RPMI8226 (cell line): ENCODE results near the gene ADGB.
"Not testable (repeated sequence)": the region's sequence is repeated elsewhere in the genome, so short reads cannot be mapped to it uniquely, and the experiment has no call there.

Experiments
- DNase-seq: peaks from one replicate; pipeline ENCODE4 v3.0.0-alpha.2; 2015

ADGB gene

DNA sequence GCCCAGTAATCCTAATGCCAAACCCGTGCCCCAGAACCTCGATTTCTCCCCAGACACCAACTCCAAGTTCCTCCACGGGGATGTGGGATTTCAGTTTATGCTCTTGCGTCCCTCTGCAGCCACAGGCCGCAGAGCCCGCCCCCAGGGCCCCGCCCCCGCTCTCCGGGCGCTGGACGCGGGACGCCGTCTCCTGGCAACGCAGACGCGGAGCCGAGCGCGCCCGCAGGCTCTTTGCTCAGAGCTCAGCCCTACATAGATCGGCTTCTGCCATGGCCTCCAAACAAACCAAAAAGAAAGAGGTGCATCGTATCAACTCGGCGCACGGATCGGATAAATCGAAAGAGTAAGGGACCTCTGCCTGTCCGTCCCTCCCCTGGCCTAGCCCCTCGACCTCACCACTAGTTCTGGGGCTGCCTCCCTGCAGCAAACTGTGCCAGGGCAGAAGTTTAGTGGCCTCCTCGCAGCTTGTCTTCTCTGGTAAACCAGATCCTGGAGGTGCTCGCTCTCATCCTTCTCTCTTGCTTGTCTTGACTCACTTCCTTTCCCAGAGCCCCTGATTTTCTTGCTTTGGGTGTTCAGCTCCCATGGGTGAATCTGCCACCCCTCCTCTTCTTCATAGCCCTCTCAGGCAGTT, at the start of gene ADGB:
TSS of gene ADGB (plus strand) at position 201 of the 634 bp plus-strand sequence. CDS start at position 270, 69 bp downstream.
- peak; percentile 6 for DNase-seq

DNA sequence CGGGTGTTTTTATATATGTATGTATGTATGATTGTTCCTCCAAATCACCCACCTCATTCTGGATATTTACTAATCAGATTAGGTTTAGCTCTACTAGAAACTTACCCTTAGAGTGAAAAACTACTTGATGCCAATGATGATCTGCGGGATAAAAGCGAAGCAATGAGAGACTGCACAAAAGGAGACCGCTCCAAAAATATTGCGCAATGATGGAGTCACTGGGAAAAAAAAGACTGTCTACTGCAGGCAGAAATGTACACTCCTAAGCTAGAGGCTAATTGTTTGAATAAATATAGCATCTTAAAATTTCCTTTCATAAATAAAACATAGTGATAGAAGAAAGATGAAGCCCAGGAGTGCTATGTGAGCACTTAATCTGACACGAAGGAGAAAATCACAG, 47.9 kb upstream of the ADGB start:
- DNase-seq: no peak

DNA sequence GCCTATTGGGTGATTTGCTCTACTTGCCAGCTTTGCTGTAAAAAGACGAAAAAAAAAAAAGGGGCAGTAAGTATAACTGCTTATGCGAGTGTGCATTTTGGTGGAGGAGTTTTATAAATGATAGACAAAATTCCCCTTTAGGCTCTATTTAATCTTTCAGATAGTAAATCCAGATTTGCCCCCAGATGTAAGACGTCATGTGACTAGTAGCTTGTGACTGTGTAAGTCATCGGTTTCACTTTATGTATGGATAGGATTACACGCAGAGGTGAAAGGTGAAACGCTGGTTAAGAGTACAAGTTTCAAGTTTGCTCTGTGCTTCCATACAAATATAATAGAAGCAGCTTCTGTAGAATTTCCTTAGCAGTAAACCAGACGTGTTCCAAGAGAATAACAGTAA, 47.2 kb upstream of the ADGB start:
- no peak for DNase-seq

DNA sequence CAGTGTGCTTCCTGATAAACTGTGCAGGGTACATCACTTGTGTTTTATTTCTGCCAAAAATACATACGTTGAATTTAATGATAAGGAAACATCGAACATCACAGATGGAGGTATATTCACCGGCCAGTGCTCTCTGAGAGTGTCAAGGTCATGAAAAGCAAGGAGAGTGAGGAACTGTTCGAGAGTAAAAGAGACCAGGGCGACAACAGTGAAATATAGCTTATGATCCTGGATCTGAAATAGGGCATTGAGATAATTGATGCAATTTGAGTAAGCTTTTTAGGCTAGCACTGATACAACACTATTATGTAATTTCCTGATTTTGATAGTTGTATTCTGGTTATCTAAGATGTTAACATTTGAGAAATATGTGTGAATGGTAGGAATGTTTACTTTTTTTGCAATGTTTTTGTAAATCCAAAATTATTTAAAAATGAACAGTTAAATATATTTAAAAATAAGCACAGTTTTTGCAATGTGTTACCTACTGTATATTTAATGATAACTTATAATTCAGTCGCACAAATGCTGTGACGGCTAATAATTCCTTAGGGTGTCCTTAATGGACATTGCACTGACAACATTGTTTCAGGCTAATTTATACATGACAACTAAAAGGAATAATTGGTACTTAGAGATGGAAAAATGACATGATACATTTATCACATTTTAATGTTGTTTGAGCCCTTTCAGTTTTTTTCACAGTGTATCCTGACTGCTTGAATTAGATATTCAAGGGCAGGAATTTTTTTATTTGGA, 45.2 kb upstream of the ADGB start:
- no peak for DNase-seq

DNA sequence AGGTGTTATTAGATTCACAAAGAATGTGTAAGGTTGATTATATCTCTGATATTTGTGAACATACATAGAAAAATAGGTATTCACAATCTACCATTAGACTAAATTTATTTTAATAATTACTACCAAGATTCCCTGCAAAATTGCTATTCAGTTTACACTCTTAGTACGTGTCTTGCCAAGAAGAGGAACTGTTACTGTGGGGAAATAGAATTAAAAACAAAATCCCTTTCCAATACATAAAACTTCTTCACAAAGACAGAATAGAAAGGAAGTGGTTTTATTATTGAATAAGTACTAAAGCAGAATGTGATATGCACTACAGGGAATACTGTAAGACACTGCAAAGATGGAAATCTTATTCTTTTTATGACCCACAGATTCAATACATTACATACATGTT, 38.2 kb upstream of the ADGB start:
- DNase-seq: no peak

DNA sequence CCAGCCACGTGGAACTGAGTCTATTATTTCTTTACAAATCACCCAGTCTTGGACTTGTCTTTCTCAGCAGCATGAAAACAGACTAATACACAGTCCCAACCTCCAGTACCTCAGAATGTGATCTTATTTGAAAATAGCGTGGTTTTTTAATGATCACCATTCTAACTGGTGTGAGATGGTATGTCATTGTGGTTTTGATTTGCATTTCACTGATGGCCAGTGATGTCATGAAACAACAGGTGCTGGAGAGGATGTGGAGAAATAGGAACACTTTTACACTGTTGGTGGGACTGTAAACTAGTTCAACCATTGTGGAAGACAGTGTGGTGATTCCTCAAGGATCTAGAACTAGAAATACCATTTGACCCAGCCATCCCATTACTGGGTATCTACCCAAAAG, 32.1 kb upstream of the ADGB start:
- DNase-seq: not testable (repeated sequence)

DNA sequence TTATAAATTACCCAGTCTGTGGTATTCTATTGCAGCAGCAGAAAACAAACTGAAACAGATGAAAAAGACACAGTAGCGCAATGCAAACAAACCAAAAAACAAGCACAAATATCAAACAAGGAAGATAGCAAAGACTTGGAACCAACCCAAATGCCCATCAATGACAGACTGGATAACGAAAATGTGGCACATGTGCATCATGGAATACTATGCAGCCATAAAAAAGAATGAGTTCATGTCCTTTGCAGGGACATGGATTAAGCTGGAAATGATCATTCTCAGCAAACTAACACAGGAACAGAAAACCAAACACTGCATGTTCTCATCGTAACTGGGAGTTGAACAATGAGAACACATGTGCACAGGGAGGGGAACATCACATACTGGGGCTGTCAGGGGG, 30.2 kb upstream of the ADGB start:
- not testable (repeated sequence) for DNase-seq

DNA sequence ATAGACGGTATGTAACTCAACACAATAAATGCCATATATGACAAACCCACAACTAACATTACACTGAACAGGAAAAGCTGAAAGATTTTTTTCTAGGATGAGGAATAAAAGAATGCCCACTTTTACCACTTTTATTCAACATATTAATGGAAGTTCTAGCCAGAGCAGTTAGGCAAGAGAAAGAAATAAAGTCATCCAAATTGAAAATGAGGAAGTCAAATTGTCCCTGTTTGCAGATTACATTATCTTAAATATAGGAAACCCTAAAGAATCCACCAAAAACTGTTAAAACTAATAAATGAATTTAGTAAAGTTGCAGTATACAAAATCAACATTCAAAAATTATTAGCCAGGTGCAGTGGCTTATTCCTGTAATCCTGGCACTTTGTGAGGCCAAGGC, 24.6 kb upstream of the ADGB start:
- DNase-seq: no peak

DNA sequence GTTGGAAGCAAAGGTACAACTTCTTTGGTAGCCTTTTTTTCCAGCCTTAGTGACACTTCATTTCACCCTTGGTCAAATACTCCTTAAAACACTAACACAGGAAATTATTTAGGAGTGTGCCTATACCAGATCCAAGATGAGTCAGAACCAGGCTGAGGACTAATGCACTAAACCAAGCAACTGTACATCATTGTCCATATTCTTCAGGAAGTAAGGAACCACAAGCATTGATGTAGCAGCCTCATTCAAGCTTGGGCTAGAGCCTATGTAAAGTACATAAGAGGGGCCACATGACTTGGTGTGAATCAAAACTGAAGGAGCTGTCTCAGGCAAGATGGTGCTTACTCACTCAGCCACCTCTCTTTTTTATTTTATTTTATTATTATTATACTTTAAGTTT, 20.7 kb upstream of the ADGB start:
- DNase-seq: no peak

DNA sequence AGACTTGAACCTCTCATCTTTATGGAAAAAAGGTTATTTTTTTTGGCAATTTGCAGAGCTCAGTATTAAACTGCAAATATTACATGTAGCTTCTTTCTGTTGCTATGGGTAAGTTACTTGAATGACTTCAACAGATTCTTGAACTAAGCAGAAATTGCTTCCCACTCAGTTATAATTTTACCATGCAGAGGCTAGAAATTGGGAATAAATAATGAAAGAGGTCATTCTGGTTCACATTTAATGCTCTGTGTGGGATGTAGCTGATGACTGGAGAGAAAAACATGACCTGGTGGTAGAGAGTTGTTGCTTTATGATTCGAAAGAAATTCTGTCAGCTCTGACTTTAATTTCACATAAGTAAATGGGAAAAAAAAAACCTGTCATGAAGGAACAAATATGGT, 16.8 kb upstream of the ADGB start:
- no peak for DNase-seq

DNA sequence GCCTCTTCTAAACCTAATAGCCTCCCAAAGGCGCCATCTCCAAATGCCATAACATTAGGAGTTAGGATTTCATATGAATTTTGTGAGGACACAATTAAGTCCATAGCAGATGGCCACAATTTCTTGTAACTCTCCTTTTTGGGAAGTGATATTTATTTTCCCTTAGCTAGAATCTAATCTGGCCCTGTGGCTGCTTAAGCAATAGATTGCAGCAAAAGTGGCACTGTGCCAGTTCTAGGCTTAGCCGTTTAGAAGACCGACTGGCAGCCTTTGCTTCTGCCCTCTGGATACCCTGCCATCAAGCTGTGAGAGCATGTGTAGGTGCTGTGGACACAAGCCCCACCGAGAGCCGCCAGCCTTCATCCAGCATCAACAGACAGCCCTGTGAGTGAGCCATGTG, 15.9 kb upstream of the ADGB start:
- no peak for DNase-seq

DNA sequence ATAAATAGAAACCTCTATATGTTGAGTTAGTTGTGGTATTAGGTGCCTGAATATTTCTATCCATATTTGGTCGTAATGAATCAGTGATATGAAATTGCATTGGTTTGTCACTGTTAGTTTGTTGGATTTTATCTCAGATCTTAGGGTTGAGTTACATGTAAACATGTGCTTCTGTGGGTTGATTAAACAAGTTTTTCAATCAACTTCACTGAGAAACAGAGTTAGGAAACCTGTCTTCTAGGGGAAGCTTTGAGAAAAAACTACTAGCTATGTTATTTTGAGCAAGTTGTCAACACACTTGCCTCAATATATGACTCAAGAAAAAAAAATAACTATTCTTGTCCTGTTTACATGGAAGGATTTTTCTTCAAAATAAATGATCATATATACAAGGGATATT, 14.8 kb upstream of the ADGB start:
- no peak for DNase-seq

DNA sequence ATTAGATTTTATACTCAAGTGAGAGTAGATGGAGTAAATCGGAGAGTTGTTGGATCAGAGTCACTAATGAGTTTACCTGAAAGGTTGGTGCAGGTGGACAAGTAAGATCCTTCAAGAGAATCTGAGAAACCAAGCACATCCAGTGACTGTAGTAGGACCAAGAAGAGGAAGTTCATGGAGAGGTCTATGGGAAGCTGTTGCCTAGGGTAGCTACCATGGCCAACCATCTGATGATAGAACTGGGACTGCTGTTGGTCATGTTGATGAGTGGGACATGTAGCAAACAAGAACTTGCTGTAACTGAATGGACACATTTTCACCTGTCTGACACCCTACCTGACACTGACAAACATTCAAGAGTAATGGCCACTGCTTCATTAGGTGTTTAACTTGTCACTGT, 11.3 kb upstream of the ADGB start:
- DNase-seq: no peak

DNA sequence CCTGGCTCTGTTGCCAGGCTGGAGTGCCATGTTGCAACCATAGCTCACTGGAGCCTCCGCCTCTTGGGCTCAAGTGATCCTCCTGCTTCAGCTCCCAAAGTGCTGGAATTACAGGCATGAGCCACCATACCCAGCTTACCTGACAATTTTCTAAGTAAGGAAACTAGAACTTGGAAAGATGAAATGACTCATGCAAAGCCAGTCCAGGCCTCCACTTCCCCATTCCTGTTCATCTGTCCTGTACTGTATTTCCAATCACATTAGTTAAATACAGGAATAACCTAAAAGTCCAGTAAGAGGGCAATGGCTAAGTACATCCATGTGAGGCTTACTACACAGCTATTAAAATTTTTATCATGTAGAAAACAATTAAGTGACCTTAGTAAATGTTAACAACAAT, 8.3 kb upstream of the ADGB start:
- DNase-seq: no peak

DNA sequence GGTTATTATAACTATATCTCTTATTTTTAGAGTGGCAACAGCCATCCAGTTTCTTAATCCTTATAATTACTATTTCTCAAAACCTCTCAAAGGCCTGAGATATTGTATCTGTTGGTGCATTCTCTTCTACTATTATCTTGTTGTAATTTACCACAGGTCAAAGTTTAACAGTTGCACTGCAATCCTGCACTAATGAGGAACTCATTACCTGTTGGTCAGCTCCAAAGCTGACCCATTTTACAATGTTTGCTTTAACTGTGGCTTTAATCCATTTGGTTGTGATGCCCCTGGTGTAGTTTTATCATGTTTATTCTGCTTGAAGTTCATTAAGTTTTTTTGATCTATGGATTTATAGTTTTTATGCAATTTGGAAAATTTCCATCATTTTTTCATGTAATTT, 6.3 kb upstream of the ADGB start:
- no peak for DNase-seq

DNA sequence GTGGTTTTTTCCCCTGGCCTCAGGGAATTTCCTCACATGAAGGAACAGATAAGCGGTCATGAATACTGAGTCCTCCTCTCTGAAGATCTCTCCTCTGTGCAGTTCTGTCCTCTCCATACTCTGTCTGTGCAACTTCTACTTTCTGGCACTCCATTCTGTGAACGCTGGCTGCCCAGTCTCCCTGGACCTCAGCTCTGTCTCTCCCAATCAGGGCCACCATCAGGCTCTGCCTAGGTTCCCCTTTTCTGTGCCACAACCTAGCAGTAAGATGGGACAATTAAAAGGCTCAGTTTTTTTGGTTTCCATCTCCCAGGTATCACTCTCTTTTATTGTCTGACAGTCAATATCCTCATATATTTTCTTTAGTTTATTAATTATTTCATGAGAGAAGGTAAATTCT, 4.8 kb upstream of the ADGB start:
- DNase-seq: no peak

DNA sequence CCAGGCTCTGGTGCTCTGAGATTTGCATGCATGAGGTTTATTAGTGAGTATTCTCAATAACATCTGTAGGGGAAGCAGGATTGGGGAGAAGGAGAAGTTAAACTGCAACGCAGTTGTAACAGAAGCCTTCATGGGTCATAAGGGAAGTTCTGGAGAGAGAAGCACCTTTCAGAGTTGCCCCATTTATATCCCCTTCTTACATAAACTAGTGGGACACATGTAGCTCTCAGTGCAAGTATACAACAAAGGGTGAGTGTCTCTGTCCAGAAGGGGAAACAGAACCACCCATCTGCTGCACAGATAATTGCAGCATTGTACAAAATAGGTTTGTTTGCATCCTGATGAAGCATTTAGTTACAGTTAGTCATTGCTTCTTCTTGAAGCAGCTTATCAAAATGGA, 4.3 kb upstream of the ADGB start:
- no peak for DNase-seq

DNA sequence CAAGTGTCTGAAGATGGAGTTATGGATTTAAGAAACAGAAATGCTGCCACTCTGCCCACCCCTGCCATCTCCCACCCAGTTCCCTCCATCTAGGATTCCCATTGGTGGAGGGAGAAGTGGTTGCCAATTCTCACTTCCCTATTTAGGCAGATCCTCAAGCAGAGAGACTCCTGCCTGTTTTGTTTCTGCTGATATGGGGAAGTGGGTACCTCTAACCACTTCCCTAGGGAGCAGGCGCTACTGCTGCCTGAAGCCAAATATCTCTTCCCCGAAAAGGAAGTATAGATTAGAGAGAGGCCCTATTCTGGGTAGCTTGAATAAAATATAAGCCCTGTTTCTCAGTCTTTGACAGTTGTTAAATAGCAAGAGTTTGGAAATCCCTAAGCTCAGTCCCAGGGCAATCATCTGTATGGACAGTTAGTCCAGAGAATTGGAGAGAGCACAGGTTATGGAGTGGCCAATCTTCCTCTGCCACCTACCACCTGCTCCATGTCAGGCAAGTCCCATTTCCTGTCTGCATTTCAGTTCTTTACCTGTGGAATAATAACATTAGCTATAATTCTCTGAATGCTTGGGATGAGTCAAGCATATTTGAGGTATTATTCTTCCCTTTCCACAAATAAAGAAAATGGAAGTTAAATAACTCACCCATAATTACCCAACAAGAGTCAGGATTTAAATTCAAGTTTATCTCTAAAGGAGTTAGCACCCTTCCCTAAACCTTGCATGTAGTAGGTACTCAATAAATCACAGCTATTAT, 2.6 kb upstream of the ADGB start:
- peak; percentile 7 for DNase-seq

DNA sequence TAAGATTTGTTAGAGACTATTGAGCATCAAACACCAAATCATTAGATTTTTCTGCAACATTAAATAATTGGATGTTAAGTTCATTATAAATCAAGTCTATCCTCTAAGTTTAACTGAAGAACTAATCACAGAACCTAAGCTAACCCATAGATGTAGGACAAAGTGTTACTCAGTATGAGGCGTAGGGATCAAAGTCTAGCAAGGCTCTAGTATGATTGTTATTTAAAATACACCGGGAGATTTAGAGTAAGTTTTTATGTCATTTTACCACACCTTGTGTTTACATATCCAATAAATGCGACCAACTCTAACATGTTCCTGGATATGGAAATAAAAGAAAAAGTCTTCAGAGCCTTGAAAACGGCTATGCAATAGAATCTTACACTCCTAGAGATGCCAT, 2.6 kb downstream of the ADGB start:
- no peak for DNase-seq

DNA sequence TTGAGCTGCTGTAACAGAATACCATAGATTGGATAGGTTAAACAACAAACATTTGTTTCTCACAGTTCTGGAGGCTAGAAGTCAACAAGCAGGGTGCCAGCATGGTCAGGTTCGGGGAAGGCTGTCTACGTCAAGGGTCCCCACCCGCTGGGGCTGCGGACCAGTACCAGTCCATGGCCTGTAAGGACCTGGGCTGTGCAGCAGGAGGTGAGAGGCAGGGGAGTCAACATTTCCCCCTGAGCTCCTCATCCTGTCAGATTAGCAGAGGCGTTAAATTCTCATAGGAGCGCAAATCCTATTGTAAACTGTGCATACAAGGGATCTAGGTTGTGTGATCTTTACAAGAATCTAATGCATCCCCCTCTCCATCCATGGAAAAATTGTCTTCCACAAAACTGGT, 3.8 kb downstream of the ADGB start:
- DNase-seq: no peak

DNA sequence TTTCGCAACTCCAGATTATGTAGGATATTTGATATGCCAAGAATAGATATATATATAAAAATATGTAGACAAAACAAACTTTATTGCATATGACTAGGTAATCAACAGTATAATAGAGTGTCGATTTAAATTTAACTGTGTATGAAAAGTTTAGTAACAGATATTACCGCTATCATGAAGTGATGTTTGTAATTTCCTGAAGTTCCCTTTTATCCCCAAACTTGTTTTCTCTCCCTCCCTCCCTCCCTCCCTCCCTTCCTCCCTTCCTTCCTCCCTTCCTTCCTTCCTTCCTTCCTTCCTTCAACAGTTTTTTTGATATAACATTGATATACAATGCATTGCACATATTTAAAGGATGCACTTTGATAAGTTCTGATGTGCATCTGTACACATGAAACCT, 15.2 kb downstream of the ADGB start:
- DNase-seq: no peak

DNA sequence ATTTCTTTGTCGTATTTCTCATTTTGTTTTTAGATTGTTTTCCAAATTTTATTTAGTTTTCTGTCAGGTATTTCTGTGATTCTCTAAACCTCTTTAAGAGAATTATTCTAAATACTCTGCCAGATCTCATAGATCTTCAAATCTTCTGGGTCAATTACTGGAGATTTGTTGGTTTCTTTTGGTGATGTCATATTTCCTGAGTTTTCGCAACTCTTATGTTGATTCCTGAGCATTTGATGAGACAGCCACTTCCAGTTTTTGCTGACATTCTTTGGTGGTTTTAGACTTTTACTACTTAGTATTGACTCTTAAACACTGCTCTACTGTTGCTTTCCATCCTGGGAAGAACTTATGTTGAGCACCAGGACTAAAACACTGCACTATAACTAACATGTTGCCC, 21.9 kb downstream of the ADGB start:
- DNase-seq: no peak

DNA sequence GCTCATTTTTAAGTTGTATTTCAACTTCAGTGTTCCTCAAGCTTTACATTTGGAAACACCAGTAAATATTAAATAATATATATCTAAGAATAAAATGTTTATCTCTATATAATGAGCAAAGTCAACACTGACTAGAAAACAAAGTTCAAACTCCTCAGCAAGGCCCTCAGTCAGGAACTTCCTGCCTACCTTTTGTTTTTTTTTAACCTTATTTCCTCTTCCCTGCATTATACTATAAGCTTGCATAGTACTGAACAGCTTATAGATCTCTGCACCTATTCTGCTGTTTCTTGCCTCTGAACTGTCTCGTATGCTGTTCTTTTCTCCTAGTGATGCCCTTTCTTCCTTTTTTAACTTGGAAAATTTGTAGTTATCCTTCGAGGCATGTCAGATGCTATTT, 29.6 kb downstream of the ADGB start:
- no peak for DNase-seq

DNA sequence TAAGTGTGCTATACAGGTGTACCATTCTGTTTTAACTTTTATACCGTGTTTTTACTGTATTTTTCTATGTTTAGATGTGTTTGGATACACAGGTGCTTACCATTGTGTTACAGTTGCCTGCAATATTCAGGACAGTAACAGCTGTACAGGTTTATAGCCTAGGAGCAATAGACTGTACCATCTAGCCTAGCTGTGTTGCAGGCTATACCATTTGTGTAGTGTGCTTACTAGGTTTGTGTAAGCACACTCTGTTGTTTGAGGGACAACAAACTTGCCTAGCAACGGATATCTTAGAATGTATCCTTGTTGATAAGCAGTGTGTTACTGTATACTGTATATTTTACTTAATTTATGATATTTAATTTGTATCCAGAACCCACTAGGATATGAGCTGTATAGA, 35.2 kb downstream of the ADGB start:
- DNase-seq: no peak
